ENCODE data around the gene GSTM5. TPM values are rescaled to one million over a fixed set of nuclear protein-coding genes. Genes with fewer than 3 reads are reported as not detected.

GSTM5 gene
- total and polyA plus RNA-seq, 2 of the 8 experiments (the other 6 are each of a cell fraction or from before 2014, with no cell fraction given) = 0.24 to 0.89 TPM

DNA sequence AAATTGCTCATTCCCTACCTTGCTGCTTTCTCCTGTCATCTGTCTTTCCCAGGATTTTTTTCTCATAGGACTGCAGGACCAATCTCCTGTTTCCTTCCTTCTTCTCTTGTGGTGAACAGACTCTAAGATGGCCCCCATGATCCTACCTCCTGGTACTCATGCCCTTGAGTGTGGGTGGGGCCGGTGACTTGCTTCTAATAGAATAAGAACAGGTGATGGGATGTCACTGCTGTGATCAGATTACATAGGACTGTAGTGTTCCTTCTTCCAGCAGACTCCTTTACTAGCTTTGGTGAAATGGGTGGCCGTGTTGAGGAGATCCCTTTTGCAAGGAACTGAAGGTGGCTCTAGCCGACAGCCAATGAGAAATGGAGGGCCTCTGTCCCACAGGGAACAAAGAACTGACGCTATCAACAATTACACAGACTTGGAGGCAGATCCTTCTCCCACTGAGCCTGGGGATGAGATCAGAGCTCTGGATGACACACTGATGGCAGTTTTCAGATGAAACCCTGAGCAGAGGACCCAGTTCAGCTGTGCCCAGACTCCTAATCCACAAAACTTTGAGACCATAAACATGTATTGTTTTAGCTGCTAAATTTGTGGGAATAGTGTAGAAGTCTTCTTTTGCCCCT, 21.3 kb downstream of the GSTM5 start (continued):
- TF ChIP-seq EGR1 (IDR thresholded peaks at IDR 0.05; ENCODE audit: borderline replicate concordance, low read depth, low read length) (no peak), SP4 (IDR thresholded peaks at IDR 0.05; ENCODE audit: low read length) (no peak), POLR2A (IDR thresholded peaks at IDR 0.05; ENCODE audit: control extremely low read depth in 1 of 2, low read depth in 2 of 2, low read length in 2 of 2) (no peak), CEBPB (IDR thresholded peaks at IDR 0.05; ENCODE audit: low read depth, low read length) (no peak), TCF12 (IDR thresholded peaks at IDR 0.05; ENCODE audit: low read depth, low read length) (no peak), ZNF274 (IDR thresholded peaks at IDR 0.05; ENCODE audit: borderline replicate concordance, extremely low read depth, low read length) (no peak)
- TF ChIP-seq, protein P1, sequence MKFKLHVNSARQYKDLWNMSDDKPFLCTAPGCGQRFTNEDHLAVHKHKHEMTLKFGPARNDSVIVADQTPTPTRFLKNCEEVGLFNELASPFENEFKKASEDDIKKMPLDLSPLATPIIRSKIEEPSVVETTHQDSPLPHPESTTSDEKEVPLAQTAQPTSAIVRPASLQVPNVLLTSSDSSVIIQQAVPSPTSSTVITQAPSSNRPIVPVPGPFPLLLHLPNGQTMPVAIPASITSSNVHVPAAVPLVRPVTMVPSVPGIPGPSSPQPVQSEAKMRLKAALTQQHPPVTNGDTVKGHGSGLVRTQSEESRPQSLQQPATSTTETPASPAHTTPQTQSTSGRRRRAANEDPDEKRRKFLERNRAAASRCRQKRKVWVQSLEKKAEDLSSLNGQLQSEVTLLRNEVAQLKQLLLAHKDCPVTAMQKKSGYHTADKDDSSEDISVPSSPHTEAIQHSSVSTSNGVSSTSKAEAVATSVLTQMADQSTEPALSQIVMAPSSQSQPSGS (IDR thresholded peaks at IDR 0.05; ENCODE audit: low read length) = no peak

All from H1 (cell line).